ENCODE data around the gene LRRC52.

DNA sequence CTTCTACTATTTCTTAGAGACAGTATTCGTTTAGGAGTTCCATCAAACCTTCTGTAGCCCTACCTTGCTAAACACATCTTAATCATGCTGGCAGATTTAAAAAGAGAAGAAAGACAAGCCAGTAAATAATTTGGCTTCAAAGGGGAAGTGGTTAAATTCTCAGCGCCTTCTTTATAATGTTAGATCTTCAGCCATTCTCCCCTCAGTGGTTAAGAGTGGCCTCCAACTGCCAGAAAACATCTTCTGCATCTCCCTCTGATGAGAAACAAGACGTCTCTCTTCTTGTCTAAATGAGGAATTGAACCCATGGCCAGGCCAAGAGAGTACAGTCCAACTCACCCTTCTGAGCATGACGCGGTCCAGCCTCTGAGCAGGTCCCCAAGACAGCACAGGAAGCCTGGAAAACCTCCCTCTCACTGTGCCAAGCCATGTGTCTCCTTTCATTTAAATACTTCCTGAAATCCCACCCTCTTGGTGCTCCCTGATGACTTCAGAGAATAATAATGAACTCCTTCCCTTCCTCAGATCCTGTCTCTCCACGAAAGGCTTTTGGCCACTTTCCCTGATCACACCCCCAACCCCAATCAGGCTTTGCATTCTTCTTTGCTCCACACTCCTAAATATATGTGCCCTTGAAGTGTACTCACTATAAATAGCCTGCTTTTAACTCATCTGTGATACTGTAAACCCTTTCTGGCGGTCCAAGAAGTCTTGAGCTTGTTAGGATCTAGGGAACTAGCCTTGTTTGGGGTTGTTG lies 16.4 kb upstream of the LRRC52 start:
- no peak for TF ChIP-seq RXRA (IDR thresholded peaks at IDR 0.05)
- TF ChIP-seq, protein P1, sequence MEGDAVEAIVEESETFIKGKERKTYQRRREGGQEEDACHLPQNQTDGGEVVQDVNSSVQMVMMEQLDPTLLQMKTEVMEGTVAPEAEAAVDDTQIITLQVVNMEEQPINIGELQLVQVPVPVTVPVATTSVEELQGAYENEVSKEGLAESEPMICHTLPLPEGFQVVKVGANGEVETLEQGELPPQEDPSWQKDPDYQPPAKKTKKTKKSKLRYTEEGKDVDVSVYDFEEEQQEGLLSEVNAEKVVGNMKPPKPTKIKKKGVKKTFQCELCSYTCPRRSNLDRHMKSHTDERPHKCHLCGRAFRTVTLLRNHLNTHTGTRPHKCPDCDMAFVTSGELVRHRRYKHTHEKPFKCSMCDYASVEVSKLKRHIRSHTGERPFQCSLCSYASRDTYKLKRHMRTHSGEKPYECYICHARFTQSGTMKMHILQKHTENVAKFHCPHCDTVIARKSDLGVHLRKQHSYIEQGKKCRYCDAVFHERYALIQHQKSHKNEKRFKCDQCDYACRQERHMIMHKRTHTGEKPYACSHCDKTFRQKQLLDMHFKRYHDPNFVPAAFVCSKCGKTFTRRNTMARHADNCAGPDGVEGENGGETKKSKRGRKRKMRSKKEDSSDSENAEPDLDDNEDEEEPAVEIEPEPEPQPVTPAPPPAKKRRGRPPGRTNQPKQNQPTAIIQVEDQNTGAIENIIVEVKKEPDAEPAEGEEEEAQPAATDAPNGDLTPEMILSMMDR (IDR thresholded peaks at IDR 0.05; ENCODE audit: low read depth, low read length, missing input control), result no peak
- no peak for TF ChIP-seq GABPA (IDR thresholded peaks at IDR 0.05 in 1 of 2, conservative IDR thresholded peaks at IDR 0.05 in 1 of 2)
- TF ChIP-seq YY1 (IDR thresholded peaks at IDR 0.05), result no peak
- TF ChIP-seq HNF4G (IDR thresholded peaks at IDR 0.05), result no peak
- no peak for TF ChIP-seq SP1 (IDR thresholded peaks at IDR 0.05)
- TF ChIP-seq, protein P2, sequence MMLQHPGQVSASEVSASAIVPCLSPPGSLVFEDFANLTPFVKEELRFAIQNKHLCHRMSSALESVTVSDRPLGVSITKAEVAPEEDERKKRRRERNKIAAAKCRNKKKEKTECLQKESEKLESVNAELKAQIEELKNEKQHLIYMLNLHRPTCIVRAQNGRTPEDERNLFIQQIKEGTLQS (IDR thresholded peaks at IDR 0.05), result no peak
- no peak for TF ChIP-seq FOXA1 (IDR thresholded peaks at IDR 0.05)
- no peak for TF ChIP-seq EGR1 (IDR thresholded peaks at IDR 0.05; ENCODE audit: low read depth in 2 of 2)
- no peak for TF ChIP-seq FOXA2 (IDR thresholded peaks at IDR 0.05)
- no peak for TF ChIP-seq REST (IDR thresholded peaks at IDR 0.05)
- no peak for TF ChIP-seq TAF1 (conservative IDR thresholded peaks at IDR 0.05)
- no peak for TF ChIP-seq RAD21 (IDR thresholded peaks at IDR 0.05)
